Measurements from ENCODE around the gene KIF1A.

KIF1A gene

DNA sequence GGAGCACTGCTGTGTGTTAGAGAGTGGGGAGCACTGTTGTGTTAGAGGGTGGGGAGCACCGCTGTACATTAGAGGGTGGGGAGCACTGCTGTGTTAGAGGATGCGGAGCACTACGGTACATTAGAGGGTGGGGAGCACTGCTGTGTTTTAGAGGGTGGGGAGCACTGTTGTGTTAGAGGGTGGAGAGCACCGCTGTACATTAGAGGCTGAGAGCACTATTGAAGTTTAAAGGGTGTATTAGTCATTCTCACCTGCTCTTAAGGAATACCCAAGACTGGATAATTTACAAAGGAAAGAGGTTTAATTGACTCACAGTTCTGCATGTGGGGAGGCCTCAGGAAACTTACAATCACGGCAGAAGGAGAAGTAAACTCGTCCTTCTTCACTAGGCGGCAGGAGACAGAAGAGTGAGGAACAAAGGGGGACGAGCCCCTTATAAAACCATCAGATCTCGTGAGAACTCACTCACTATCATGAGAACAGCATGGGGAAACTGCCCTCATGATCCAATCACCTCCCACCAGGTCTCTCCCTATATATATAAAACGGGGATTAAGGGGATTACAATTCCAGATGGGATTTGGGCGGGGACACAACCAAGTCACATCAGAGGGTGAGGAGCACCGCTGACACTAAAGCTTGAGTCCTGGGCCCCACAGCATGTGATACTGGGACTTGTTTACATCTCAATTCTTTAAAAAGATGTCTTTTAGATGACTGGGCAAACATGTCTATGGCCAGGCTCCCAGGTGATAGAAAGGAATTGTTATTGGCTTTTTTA, 29.1 kb upstream of the KIF1A start:
- TF ChIP-seq YY1 (IDR thresholded peaks at IDR 0.05; ENCODE audit: low read depth) (no peak), ZBTB7A (IDR thresholded peaks at IDR 0.05; ENCODE audit: low read depth) (no peak), CREB1 (IDR thresholded peaks at IDR 0.05; ENCODE audit: low read depth) (no peak), EP300 (IDR thresholded peaks at IDR 0.05; ENCODE audit: borderline replicate concordance) (no peak), CEBPB (IDR thresholded peaks at IDR 0.05) (no peak), EGR1 (IDR thresholded peaks at IDR 0.05) (no peak), TAF1 (IDR thresholded peaks at IDR 0.05; ENCODE audit: low read depth) (no peak), NFIC (IDR thresholded peaks at IDR 0.05) (no peak), RAD21 (IDR thresholded peaks at IDR 0.05; ENCODE audit: low read depth) (no peak), TCF12 (IDR thresholded peaks at IDR 0.05; ENCODE audit: low read depth) (no peak), FOXM1 (IDR thresholded peaks at IDR 0.05; ENCODE audit: borderline replicate concordance, low read depth) (no peak), TEAD4 (IDR thresholded peaks at IDR 0.05) (no peak)
- TF ChIP-seq, protein P1, sequence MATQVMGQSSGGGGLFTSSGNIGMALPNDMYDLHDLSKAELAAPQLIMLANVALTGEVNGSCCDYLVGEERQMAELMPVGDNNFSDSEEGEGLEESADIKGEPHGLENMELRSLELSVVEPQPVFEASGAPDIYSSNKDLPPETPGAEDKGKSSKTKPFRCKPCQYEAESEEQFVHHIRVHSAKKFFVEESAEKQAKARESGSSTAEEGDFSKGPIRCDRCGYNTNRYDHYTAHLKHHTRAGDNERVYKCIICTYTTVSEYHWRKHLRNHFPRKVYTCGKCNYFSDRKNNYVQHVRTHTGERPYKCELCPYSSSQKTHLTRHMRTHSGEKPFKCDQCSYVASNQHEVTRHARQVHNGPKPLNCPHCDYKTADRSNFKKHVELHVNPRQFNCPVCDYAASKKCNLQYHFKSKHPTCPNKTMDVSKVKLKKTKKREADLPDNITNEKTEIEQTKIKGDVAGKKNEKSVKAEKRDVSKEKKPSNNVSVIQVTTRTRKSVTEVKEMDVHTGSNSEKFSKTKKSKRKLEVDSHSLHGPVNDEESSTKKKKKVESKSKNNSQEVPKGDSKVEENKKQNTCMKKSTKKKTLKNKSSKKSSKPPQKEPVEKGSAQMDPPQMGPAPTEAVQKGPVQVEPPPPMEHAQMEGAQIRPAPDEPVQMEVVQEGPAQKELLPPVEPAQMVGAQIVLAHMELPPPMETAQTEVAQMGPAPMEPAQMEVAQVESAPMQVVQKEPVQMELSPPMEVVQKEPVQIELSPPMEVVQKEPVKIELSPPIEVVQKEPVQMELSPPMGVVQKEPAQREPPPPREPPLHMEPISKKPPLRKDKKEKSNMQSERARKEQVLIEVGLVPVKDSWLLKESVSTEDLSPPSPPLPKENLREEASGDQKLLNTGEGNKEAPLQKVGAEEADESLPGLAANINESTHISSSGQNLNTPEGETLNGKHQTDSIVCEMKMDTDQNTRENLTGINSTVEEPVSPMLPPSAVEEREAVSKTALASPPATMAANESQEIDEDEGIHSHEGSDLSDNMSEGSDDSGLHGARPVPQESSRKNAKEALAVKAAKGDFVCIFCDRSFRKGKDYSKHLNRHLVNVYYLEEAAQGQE (IDR thresholded peaks at IDR 0.05; ENCODE audit: low read depth) = no peak
- TF ChIP-seq, protein P2, sequence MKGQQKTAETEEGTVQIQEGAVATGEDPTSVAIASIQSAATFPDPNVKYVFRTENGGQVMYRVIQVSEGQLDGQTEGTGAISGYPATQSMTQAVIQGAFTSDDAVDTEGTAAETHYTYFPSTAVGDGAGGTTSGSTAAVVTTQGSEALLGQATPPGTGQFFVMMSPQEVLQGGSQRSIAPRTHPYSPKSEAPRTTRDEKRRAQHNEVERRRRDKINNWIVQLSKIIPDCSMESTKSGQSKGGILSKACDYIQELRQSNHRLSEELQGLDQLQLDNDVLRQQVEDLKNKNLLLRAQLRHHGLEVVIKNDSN (IDR thresholded peaks at IDR 0.05) = no peak
- TF ChIP-seq, protein P3, sequence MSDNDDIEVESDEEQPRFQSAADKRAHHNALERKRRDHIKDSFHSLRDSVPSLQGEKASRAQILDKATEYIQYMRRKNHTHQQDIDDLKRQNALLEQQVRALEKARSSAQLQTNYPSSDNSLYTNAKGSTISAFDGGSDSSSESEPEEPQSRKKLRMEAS (IDR thresholded peaks at IDR 0.05) = no peak

DNA sequence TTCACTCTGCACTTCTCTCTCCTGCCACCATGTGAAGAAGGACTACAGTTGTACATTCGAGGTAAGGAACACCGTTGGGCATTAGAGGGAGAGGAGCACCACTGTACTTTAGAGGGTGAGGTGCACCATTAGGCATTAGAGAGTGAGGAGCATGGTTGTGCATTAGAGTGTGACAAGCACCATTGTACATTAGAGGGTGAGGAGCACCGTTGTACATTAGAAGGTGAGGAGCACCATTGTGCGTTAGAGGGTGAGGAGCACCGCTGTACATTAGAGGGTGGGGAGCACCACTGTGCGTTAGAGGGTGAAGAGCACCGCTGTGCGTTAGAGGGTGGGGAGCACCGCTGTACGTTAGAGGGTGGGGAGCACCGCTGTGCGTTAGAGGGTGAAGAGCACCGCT, 27.8 kb upstream of the KIF1A start:
- TF ChIP-seq RAD21 (IDR thresholded peaks at IDR 0.05; ENCODE audit: low read depth) (no peak), CEBPB (IDR thresholded peaks at IDR 0.05) (no peak), ZBTB7A (IDR thresholded peaks at IDR 0.05; ENCODE audit: low read depth) (no peak), TCF12 (IDR thresholded peaks at IDR 0.05; ENCODE audit: low read depth) (no peak), EP300 (IDR thresholded peaks at IDR 0.05; ENCODE audit: borderline replicate concordance) (no peak), CREB1 (IDR thresholded peaks at IDR 0.05; ENCODE audit: low read depth) (no peak), TEAD4 (IDR thresholded peaks at IDR 0.05) (no peak), TAF1 (IDR thresholded peaks at IDR 0.05; ENCODE audit: low read depth) (no peak), FOXM1 (IDR thresholded peaks at IDR 0.05; ENCODE audit: borderline replicate concordance, low read depth) (no peak), YY1 (IDR thresholded peaks at IDR 0.05; ENCODE audit: low read depth) (no peak), EGR1 (IDR thresholded peaks at IDR 0.05) (no peak), NFIC (IDR thresholded peaks at IDR 0.05) (no peak)
- TF ChIP-seq, protein P1 (IDR thresholded peaks at IDR 0.05; ENCODE audit: low read depth) = no peak
- TF ChIP-seq, protein P3 (IDR thresholded peaks at IDR 0.05) = no peak
- TF ChIP-seq, protein P2 (IDR thresholded peaks at IDR 0.05) = no peak

DNA sequence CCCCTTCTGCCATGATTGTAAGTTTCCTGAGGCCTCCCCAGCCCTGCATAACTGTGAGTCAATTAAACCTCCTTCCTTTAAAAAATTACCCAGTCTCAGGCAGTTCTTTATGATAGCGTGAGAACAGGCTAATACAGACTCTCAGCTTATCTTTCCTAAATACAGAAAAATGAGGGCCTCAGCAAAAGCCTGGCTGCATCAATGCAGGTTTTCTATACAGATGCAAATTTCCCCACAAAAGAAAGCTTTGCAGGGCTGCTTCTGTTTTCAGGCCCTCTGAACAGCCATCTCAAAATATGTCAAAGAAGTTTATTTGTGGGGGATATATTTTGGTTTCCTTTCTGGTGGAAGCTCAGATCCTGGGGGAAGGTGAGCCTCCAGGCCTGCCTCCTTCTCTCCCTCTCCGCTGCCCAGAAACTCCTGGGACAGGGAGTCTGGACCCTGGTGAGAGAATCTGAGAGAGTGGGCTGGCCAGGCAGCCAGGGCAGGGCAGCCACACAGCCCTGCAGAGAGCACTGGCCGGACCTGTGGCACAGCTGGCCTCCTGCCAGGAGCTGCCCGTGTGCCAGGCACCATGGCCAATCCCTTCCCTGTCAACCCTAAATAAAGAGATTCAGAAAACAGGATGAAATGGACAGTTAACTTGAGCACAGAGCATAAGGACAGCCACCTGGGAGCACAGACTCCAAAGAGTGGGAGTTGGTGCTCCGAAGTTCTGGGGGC, 27.0 kb upstream of the KIF1A start:
- TF ChIP-seq, protein P3 (IDR thresholded peaks at IDR 0.05) = no peak
- 0 out of 2 replicates have a peak, but pooled peaks have one; percentile 22 for TF ChIP-seq NFIC (IDR thresholded peaks at IDR 0.05)

DNA sequence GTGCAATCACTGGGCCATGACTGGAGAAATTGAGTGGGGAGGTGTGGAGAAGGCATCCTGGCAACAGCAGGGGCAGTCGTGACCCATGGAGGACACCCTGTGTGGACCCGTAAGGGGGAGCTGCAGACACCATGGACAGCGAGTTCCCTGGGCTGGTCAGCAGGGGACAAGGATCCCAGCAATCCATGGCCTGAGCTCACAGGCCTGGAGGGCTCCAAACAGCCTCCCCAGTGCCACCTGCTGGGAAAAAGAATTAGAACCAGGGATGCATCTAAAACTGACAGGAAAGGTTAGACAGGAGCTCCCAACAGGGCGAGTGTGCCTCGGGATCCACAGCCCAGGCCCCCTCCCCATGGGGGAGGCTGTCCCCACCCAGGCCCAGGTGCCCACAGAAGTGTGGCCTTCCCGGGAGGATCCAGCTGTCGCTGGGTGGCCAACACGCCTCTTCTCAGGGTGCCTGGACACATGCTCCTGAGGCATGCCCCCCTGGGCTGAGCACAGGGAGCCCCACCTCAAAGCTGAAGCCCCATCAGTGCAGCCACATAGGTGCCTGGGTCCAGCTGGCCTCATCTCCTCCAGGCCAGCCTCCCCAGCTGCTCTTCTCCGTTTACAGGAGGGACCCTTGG, 20.5 kb upstream of the KIF1A start:
- TF ChIP-seq RAD21 (IDR thresholded peaks at IDR 0.05; ENCODE audit: low read depth) = peak; percentile 78
- TF ChIP-seq, protein P1 (IDR thresholded peaks at IDR 0.05; ENCODE audit: low read depth) = peak; percentile 80
- no peak for TF ChIP-seq TEAD4 (IDR thresholded peaks at IDR 0.05)
- no peak for TF ChIP-seq NFIC (IDR thresholded peaks at IDR 0.05)
- TF ChIP-seq FOXM1 (IDR thresholded peaks at IDR 0.05; ENCODE audit: borderline replicate concordance, low read depth) = no peak

Measured in Ishikawa (cell line).